HCT116 (cell line): ENCODE data around the gene SUPT6H.

ENCODE experiments used
- EZH2phosphoT487 ChIP-seq: fragments of 200-600 bp; IDR thresholded peaks from 2 replicates; pipeline ENCODE4 v1.6.1; 2018; ENCODE audit warnings: antibody characterized with exemption, borderline replicate concordance
- YY1 ChIP-seq: IDR thresholded peaks from 2 replicates; pipeline ENCODE4 v1.6.1; 2011; ENCODE audit warnings: low read length, low read depth, moderate library complexity, mild to moderate bottlenecking; ENCODE audit not compliant: insufficient replicate concordance; ENCODE audit errors: extremely low read depth
- ZFX ChIP-seq: fragments of 450-650 bp; IDR thresholded peaks from 2 replicates; pipeline ENCODE4 v1.6.1; 2017
- ZNF274 ChIP-seq: fragments of 200-500 bp; sonication (Bioruptor generic); IDR thresholded peaks from 2 replicates; pipeline ENCODE4 v1.6.1; 2014; ENCODE audit warnings: mild to moderate bottlenecking, low read depth, low read length, inconsistent platforms
- TF ChIP-seq, protein P1 (sequence below), 3 experiments: fragments of 200-600 bp in 1 of 3; sonication (generic) in 1 of 3; IDR thresholded peaks in 2 of 3; conservative IDR thresholded peaks in 1 of 3; 2 replicates each; pipeline ENCODE4 v1.5.1; 2012 to 2017; ENCODE audit warnings: low read depth in 2 of 3, low read length in 2 of 3, antibody characterized with exemption in 1 of 3, borderline replicate concordance in 1 of 3, control low read depth in 1 of 3, mild to moderate bottlenecking in 1 of 3, mixed read lengths in 1 of 3, mixed run types in 1 of 3, moderate library complexity in 1 of 3; ENCODE audit not compliant: insufficient read depth in 1 of 3

DNA sequence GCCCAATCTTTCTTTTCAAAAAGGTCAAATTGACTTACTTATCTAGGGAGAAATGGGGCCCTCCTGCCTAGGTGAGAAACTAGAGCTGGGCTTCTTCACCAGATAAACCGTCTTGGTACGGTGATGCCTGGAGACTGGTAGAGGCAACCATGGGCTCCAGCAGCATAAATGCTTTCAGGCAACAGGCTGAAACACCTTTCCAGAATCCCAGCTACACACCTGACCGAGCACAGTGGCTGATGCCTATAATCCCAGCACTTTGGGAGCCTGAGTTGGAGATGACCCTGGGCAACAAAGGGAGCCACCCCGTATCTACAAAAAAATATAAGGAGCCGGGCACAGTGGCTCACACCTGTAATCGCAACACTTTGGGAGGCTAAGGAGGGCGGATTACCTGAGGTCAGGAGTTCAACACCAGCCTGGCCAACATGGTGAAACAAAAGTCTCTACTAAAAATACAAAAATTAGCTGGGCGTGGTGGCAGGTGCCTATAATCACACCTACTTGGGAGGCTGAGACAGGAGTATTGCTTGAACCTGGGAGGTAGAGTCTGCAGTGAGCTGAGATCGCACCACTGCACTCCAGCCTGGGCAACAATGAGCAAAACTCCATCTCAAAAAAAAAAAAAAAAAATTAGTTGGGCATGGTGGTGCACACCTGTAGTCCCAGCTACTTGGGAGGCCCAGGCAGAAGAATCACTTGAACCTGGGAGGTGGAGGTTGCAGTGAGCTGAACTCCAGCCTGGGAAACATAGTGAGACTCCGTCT lies 89.8 kb downstream of the SUPT6H start:
- TF ChIP-seq, protein P1, sequence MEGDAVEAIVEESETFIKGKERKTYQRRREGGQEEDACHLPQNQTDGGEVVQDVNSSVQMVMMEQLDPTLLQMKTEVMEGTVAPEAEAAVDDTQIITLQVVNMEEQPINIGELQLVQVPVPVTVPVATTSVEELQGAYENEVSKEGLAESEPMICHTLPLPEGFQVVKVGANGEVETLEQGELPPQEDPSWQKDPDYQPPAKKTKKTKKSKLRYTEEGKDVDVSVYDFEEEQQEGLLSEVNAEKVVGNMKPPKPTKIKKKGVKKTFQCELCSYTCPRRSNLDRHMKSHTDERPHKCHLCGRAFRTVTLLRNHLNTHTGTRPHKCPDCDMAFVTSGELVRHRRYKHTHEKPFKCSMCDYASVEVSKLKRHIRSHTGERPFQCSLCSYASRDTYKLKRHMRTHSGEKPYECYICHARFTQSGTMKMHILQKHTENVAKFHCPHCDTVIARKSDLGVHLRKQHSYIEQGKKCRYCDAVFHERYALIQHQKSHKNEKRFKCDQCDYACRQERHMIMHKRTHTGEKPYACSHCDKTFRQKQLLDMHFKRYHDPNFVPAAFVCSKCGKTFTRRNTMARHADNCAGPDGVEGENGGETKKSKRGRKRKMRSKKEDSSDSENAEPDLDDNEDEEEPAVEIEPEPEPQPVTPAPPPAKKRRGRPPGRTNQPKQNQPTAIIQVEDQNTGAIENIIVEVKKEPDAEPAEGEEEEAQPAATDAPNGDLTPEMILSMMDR (IDR thresholded peaks at IDR 0.05 in 2 of 3, conservative IDR thresholded peaks at IDR 0.05 in 1 of 3; ENCODE audit: borderline replicate concordance in 1 of 3, insufficient read depth in 1 of 3, low read depth in 2 of 3, low read length in 2 of 3): no peak
- no peak for TF ChIP-seq EZH2phosphoT487
- TF ChIP-seq YY1: no peak
- no peak for TF ChIP-seq ZNF274
- no peak for TF ChIP-seq ZFX
